SK-N-SH (cell line): ENCODE results near the gene CSH2. TPM values are rescaled to one million over a fixed set of nuclear protein-coding genes. Genes with fewer than 3 reads are reported as not detected.

Source experiments
- CTCF ChIA-PET: fragments of 300-600, 350-600 bp; formaldehyde crosslinking; extraction: SDS; loops from one replicate; lab custom pipeline; 2021; lab: Yijun Ruan, JAX
- POLR2A ChIA-PET: fragments of 350-600 bp; sonication (Branson Sonifier 250); formaldehyde crosslinking; extraction: SDS; loops from one replicate; lab custom pipeline; 2020; ENCODE audit warnings: antibody characterized with exemption, inconsistent platforms; lab: Yijun Ruan, JAX
- DNase-seq: peaks from one replicate; pipeline ENCODE4 v3.0.0; 2012
- H2AFZ ChIP-seq: fragments of 200-600 bp; sonication (generic); 2 replicates; pipeline ENCODE4 v1.8.1; 2016; ENCODE audit warnings: antibody characterized with exemption, mild to moderate bottlenecking, low read depth
- H3F3A ChIP-seq: fragments of 200-600 bp; sonication (generic); replicated peaks from 2 replicates; pipeline ENCODE3; 2016; ENCODE audit warnings: antibody characterized with exemption, mild to moderate bottlenecking; ENCODE audit not compliant: insufficient read depth
- H3K27ac ChIP-seq, 2 experiments: fragments of 200-500 bp in 1 of 2; fragments of 200-600 bp in 1 of 2; sonication (Bioruptor generic) in 1 of 2; sonication (generic), shearing (Covaris generic) in 1 of 2; 2 replicates each; pipeline versions ENCODE4 v1.5.1 to v1.6.1; 2014 to 2016; ENCODE audit warnings: low read depth in 2 of 2, inconsistent platforms in 1 of 2, low read length in 1 of 2, mild to moderate bottlenecking in 1 of 2, mixed read lengths in 1 of 2
- H3K27me3 ChIP-seq: fragments of 200-600 bp; sonication (generic), shearing (Covaris generic); 2 replicates; pipeline ENCODE4 v1.6.1; 2016; ENCODE audit warnings: mixed run types; ENCODE audit not compliant: insufficient read depth
- H3K36me3 ChIP-seq, 2 experiments: fragments of 200-500 bp in 1 of 2; fragments of 200-600 bp in 1 of 2; sonication (Bioruptor generic) in 1 of 2; sonication (generic) in 1 of 2; replicated peaks in 1 of 2; 2 replicates each; pipeline versions ENCODE3 to v1.5.1; 2014 to 2016; ENCODE audit warnings: low read length in 1 of 2, mild to moderate bottlenecking in 1 of 2; ENCODE audit not compliant: insufficient read depth in 2 of 2, control insufficient read depth in 1 of 2
- H3K4me1 ChIP-seq, 2 experiments: fragments of 200-500 bp in 1 of 2; fragments of 200-600 bp in 1 of 2; sonication (Bioruptor generic) in 1 of 2; sonication (generic), shearing (Covaris generic) in 1 of 2; 2 replicates each; pipeline versions ENCODE4 v1.5.1 to v1.6.1; 2014 to 2016; ENCODE audit warnings: low read depth in 1 of 2, low read length in 1 of 2, mixed run types in 1 of 2; ENCODE audit not compliant: insufficient read depth in 2 of 2, control insufficient read depth in 1 of 2
- H3K4me2 ChIP-seq: fragments of 200-600 bp; sonication (generic), shearing (Covaris generic); 2 replicates; pipeline ENCODE4 v1.6.1; 2017; ENCODE audit warnings: mixed run types
- H3K4me3 ChIP-seq, 2 experiments: fragments of 200-500 bp in 1 of 2; fragments of 200-600 bp in 1 of 2; sonication (Bioruptor generic) in 1 of 2; sonication (generic), shearing (Covaris generic) in 1 of 2; 2 replicates each; pipeline versions ENCODE4 v1.5.1 to v1.8.1; 2014 to 2016; ENCODE audit warnings: low read depth in 2 of 2, inconsistent platforms in 1 of 2, low read length in 1 of 2, mild to moderate bottlenecking in 1 of 2, mixed read lengths in 1 of 2, moderate library complexity in 1 of 2
- H3K79me2 ChIP-seq: fragments of 200-600 bp; sonication (generic); 2 replicates; pipeline ENCODE4 v1.8.1; 2017; ENCODE audit warnings: mild to moderate bottlenecking; ENCODE audit not compliant: insufficient read depth
- H3K9ac ChIP-seq: fragments of 200-600 bp; sonication (generic); 2 replicates; pipeline ENCODE4 v1.6.1; 2017; ENCODE audit warnings: mixed run types
- H3K9me2 ChIP-seq: fragments of 200-600 bp; sonication (generic); 2 replicates; pipeline ENCODE4 v1.6.1; 2017; ENCODE audit warnings: mixed run types
- H3K9me3 ChIP-seq: fragments of 200-600 bp; sonication (generic); 2 replicates; pipeline ENCODE4 v1.6.1; 2017; ENCODE audit warnings: mixed run types, mild to moderate bottlenecking, moderate library complexity
- H4K20me1 ChIP-seq: fragments of 200-600 bp; sonication (generic); 2 replicates; pipeline ENCODE4 v1.6.1; 2017; ENCODE audit warnings: mild to moderate bottlenecking, mixed run types; ENCODE audit not compliant: insufficient read depth
- CHD2 ChIP-seq: fragments of 150-350 bp; IDR thresholded peaks from 2 replicates; pipeline ENCODE4 v1.6.1; 2018; ENCODE audit warnings: low read length; ENCODE audit not compliant: partially characterized antibody
- EZH2phosphoT487 ChIP-seq: fragments of 200-600 bp; sonication (generic); IDR thresholded peaks from 2 replicates; pipeline ENCODE4 v1.6.1; 2017; ENCODE audit warnings: low read depth, mixed run types, mild to moderate bottlenecking, antibody characterized with exemption, moderate library complexity, borderline replicate concordance
- FOSL2 ChIP-seq: IDR thresholded peaks from 2 replicates; pipeline ENCODE4 v1.4.0; 2012; ENCODE audit warnings: low read depth, mild to moderate bottlenecking, moderate library complexity, borderline replicate concordance
- FOXJ3 ChIP-seq: sonication (generic); formaldehyde crosslinking; IDR thresholded peaks from 2 replicates; pipeline ENCODE4 v1.5.1; 2020; ENCODE audit warnings: mild to moderate bottlenecking, missing genetic modification reagents
- FOXM1 ChIP-seq: IDR thresholded peaks from 2 replicates; pipeline ENCODE4 v1.4.0; 2012; ENCODE audit warnings: low read depth, mild to moderate bottlenecking
- GABPA ChIP-seq: IDR thresholded peaks from 2 replicates; pipeline ENCODE4 v1.4.0; 2012; ENCODE audit warnings: low read depth, mild to moderate bottlenecking
- GATA2 ChIP-seq: sonication (generic); formaldehyde crosslinking; IDR thresholded peaks from 2 replicates; pipeline ENCODE4 v1.5.0; 2020; ENCODE audit warnings: mild to moderate bottlenecking, missing genetic modification reagents
- IRF3 ChIP-seq: fragments of 150-350 bp; IDR thresholded peaks from 2 replicates; pipeline ENCODE4 v1.6.1; 2016; ENCODE audit warnings: mild to moderate bottlenecking, low read depth, low read length
- JUND ChIP-seq: IDR thresholded peaks from 2 replicates; pipeline ENCODE4 v1.4.0; 2012
- MAX ChIP-seq: IDR thresholded peaks from 2 replicates; pipeline ENCODE4 v1.4.0; 2012; ENCODE audit warnings: low read depth
- MEF2A ChIP-seq: IDR thresholded peaks from 2 replicates; pipeline ENCODE4 v1.4.0; 2012; ENCODE audit warnings: low read depth, borderline replicate concordance
- MXI1 ChIP-seq: IDR thresholded peaks from 2 replicates; pipeline ENCODE4 v1.6.1; 2012; ENCODE audit warnings: mild to moderate bottlenecking, low read depth, low read length, improper control_type of control experiment
- NRF1 ChIP-seq: IDR thresholded peaks from 2 replicates; pipeline ENCODE4 v1.6.1; 2012; ENCODE audit warnings: low read depth, mild to moderate bottlenecking, low read length
- PBX3 ChIP-seq: IDR thresholded peaks from 2 replicates; pipeline ENCODE4; 2012
- POLR2AphosphoS5 ChIP-seq: IDR thresholded peaks from 2 replicates; pipeline ENCODE4 v1.6.1; 2012; ENCODE audit warnings: low read depth, low read length
- RAD21 ChIP-seq: IDR thresholded peaks from 2 replicates; pipeline ENCODE4 v1.6.1; 2012; ENCODE audit warnings: mild to moderate bottlenecking, low read length
- RCOR1 ChIP-seq: fragments of 150-350 bp; IDR thresholded peaks from 2 replicates; pipeline ENCODE4 v1.6.1; 2017; ENCODE audit warnings: antibody characterized with exemption, low read length
- REST ChIP-seq: IDR thresholded peaks from 2 replicates; pipeline ENCODE4 v1.6.1; 2012; ENCODE audit warnings: mild to moderate bottlenecking, low read depth, low read length, moderate library complexity
- RFX5 ChIP-seq: IDR thresholded peaks from 2 replicates; pipeline ENCODE4 v1.6.1; 2012; ENCODE audit warnings: mild to moderate bottlenecking, improper control_type of control experiment, low read length
- RXRA ChIP-seq: IDR thresholded peaks from 2 replicates; pipeline ENCODE4 v1.4.0; 2012; ENCODE audit warnings: low read depth, mild to moderate bottlenecking, borderline replicate concordance
- SIN3A ChIP-seq: IDR thresholded peaks from 2 replicates; pipeline ENCODE4 v1.6.1; 2012; ENCODE audit warnings: low read depth, mild to moderate bottlenecking, low read length, moderate library complexity, borderline replicate concordance
- SMC3 ChIP-seq: IDR thresholded peaks from 2 replicates; pipeline ENCODE4 v1.6.1; 2012; ENCODE audit warnings: low read depth, low read length, improper control_type of control experiment
- TAF1 ChIP-seq: IDR thresholded peaks from 2 replicates; pipeline ENCODE4 v1.6.1; 2012; ENCODE audit warnings: low read depth, mild to moderate bottlenecking, low read length, moderate library complexity, borderline replicate concordance
- TCF12 ChIP-seq: IDR thresholded peaks from 2 replicates; pipeline ENCODE4 v1.4.0; 2012
- USF2 ChIP-seq: fragments of 150-350 bp; IDR thresholded peaks from 2 replicates; pipeline ENCODE4 v1.6.1; 2017; ENCODE audit warnings: antibody characterized with exemption, low read length, low read depth, borderline replicate concordance
- YY1 ChIP-seq: IDR thresholded peaks from 2 replicates; pipeline ENCODE4 v1.4.0; 2012; ENCODE audit warnings: low read depth, mild to moderate bottlenecking
- WGBS: methylation state at CpG from one replicate; pipeline ENCODE4 v1.1.6; 2017; ENCODE audit warnings: low lambda C conversion rate; 5-methylcytosine and 5-hydroxymethylcytosine counted together
- polyA plus RNA-seq, 3 experiments: library from polyadenylated mRNA; depleted of rRNA; stranded (reverse); fragments of >200 nt; gene quantifications; 2 replicates each; pipeline ENCODE4 v1.2.3, GENCODE V29; 2012

The CSH2 gene
- polyA plus RNA-seq, 1 of the 3 experiments (the other 2 are of a cell fraction), result not detected

- Histone ChIP-seq H3K4me2 (peak within 1 kb of the TSS; percentile 93), H3K9ac (peak within 1 kb of the TSS; percentile 89), H3K79me2 (peaks cover 45% of the 10 kb centered on the region), H3K9me3 (no peaks in the 10 kb centered on the region), H3K27ac (peak within 1 kb of the TSS; percentile 67 to 97), H3K27me3 (no peaks in the 10 kb centered on the region), H3K36me3 (no peaks in the 10 kb centered on the region), H3K9me2 (no peaks in the 10 kb centered on the region), H3K4me1 (peaks cover 27 to 39% of the 10 kb centered on the region in 2 experiments), H3K4me3 (peak within 1 kb of the TSS; percentile 59 to 76), H2AFZ (peak within 1 kb of the TSS; percentile 96), H4K20me1 (peaks cover 15% of the 10 kb centered on the region; the same call in 1 of the 2 replicates), H3F3A (peaks cover 12% of the 10 kb centered on the region)
- CTCF ChIA-PET, result interaction anchor here (0.8 to 9.1 kb wide), 7 partner anchors 7 to 289 kb away, joined by 3 to 96 read pairs (median 9); partner anchors contain the start of genes FTSJ3 and PSMC5
- POLR2A ChIA-PET, result interaction anchor here (0.6 to 9.2 kb wide), 9 partner anchors 13 to 664 kb away, joined by 3 to 108 read pairs (median 3); partner anchors contain the start of genes CCDC47, CEP95, DDX42 and DDX5
- DNase-seq, result peak; percentile 100
- 2% methylated on average over 54 of the region's 92 CpGs for WGBS
- TF ChIP-seq CHD2 (peak; percentile 97), EZH2phosphoT487 (no peak), RFX5 (peak; percentile 91), IRF3 (peak; percentile 12; the same call in 1 of the 2 replicates), FOSL2 (peak; percentile 47; the same call in 1 of the 2 replicates), SMC3 (no peak; the same call in 1 of the 2 replicates), RXRA (no peak; the same call in 1 of the 2 replicates), MAX (peak; percentile 88), NRF1 (peak; percentile 60), TCF12 (peak; percentile 66), FOXM1 (peak; percentile 53; the same call in 1 of the 2 replicates), FOXJ3 (CRISPR knock-in tag) (no peak), JUND (peak; percentile 100), TAF1 (peak; percentile 95), MXI1 (peak; percentile 65), YY1 (peak; percentile 89), PBX3 (peak; percentile 62), MEF2A (peak; percentile 68; the same call in 1 of the 2 replicates), REST (peak; percentile 79; the same call in 1 of the 2 replicates), RCOR1 (peak; percentile 87), SIN3A (peak; percentile 99; the same call in 1 of the 2 replicates), RAD21 (no peak), GATA2 (CRISPR knock-in tag) (no peak), GABPA (peak; percentile 84), POLR2AphosphoS5 (0 out of 2 replicates have a peak, but pooled peaks have one; percentile 33), USF2 (no peak)
These were observed 30.7 kb downstream of the CSH2 start, which contains the start of gene SMARCD2 for GRCh38 chr17:63842540-63843386. Gene SMARCD2 (minus strand): TSS chr17:63842685. CDS start chr17:63842674, 11 bp downstream.
